HepG2 (cell line): ENCODE results near the gene CCN2. TPM values are rescaled to one million over a fixed set of nuclear protein-coding genes. Genes with fewer than 3 reads are reported as not detected.
A peak's percentile ranks its signal among the peaks of the same experiment; 100 is the strongest.

Experiments used
- BRD4 ChIP-seq: sonication (generic); formaldehyde crosslinking; IDR thresholded peaks from 2 replicates; pipeline ENCODE4 v1.4.0; 2020; ENCODE audit warnings: missing genetic modification reagents
- EED ChIP-seq: sonication (generic); formaldehyde crosslinking; IDR thresholded peaks from 2 replicates; pipeline ENCODE4 v1.5.0; 2020; ENCODE audit warnings: mild to moderate bottlenecking, missing genetic modification reagents
- FOXK2 ChIP-seq: fragments of 450-650 bp; IDR thresholded peaks from 2 replicates; pipeline ENCODE4 v1.6.1; 2016
- HCFC1 ChIP-seq: fragments of 150-350 bp; IDR thresholded peaks from 2 replicates; pipeline ENCODE4 v1.6.1; 2014; ENCODE audit warnings: low read depth, low read length
- HNF4A ChIP-seq: sonication (generic); formaldehyde crosslinking; IDR thresholded peaks from 2 replicates; pipeline ENCODE4 v1.4.0; 2020; ENCODE audit warnings: missing genetic modification reagents
- NAIF1 ChIP-seq: sonication (generic); formaldehyde crosslinking; IDR thresholded peaks from 2 replicates; pipeline ENCODE4 v1.5.0; 2020; ENCODE audit warnings: mild to moderate bottlenecking, missing genetic modification reagents, borderline replicate concordance
- RAD51 ChIP-seq: fragments of 450-650 bp; IDR thresholded peaks from 2 replicates; pipeline ENCODE4 v1.6.1; 2016; ENCODE audit warnings: borderline replicate concordance
- RELA ChIP-seq: sonication (generic); formaldehyde crosslinking; IDR thresholded peaks from 2 replicates; pipeline ENCODE4 v1.4.0; 2020; ENCODE audit warnings: missing genetic modification reagents
- SP1 ChIP-seq, 2 experiments: fragments of 450-650 bp in 1 of 2; sonication (generic) in 1 of 2; formaldehyde crosslinking in 1 of 2; IDR thresholded peaks; 2 replicates each; pipeline versions ENCODE4 v1.4.0 to v1.6.1; 2016 to 2020; ENCODE audit warnings: missing genetic modification reagents in 1 of 2
- ZFAT ChIP-seq: sonication (generic); formaldehyde crosslinking; conservative IDR thresholded peaks from 2 replicates; pipeline ENCODE4 v1.8.1; 2023; ENCODE audit warnings: missing genetic modification reagents, inconsistent platforms
- ZNF232 ChIP-seq: sonication (generic); formaldehyde crosslinking; IDR thresholded peaks from 2 replicates; pipeline ENCODE4 v1.4.0; 2020; ENCODE audit warnings: missing genetic modification reagents, borderline replicate concordance
- ZNF441 ChIP-seq: sonication (generic); formaldehyde crosslinking; IDR thresholded peaks from 2 replicates; pipeline ENCODE4 v1.7.0; 2021; ENCODE audit warnings: missing genetic modification reagents, borderline replicate concordance
- ZNF589 ChIP-seq: sonication (generic); formaldehyde crosslinking; conservative IDR thresholded peaks from 2 replicates; pipeline ENCODE4 v1.8.0; 2022; ENCODE audit warnings: mild to moderate bottlenecking, moderate library complexity, missing genetic modification reagents
- ZNF616 ChIP-seq: sonication (generic); formaldehyde crosslinking; IDR thresholded peaks from 2 replicates; pipeline ENCODE4 v1.5.0; 2020; ENCODE audit warnings: low read depth, mild to moderate bottlenecking, missing genetic modification reagents
- ZNF788 ChIP-seq: sonication (generic); formaldehyde crosslinking; IDR thresholded peaks from 2 replicates; pipeline ENCODE4 v1.5.0; 2020; ENCODE audit warnings: mild to moderate bottlenecking, missing genetic modification reagents, borderline replicate concordance
- polyA plus RNA-seq, 8 experiments: library from polyadenylated mRNA; depleted of rRNA in 3 of 8; stranded (reverse) in 7 of 8; unstranded in 1 of 8; fragments of >200 nt; fragmentation: Illumina TruSeq in 4 of 8; extraction: Trizol in 4 of 8; gene quantifications; 2 replicates each; pipeline versions ENCODE4 v1.2.1 to v1.2.3, GENCODE V29; 2011 to 2016; ENCODE audit warnings: low read depth in 4 of 8, missing spikeins in 1 of 8, mixed read lengths in 1 of 8; ENCODE audit not compliant: insufficient read depth in 1 of 8
- total RNA-seq, 5 experiments: library from RNA; depleted of rRNA; stranded (reverse); fragments of >200 nt; fragmentation: Illumina TruSeq; extraction: Trizol; gene quantifications; 2 replicates each; pipeline ENCODE4 v1.2.3, GENCODE V29; 2016; ENCODE audit warnings: low read depth in 1 of 5
- TF ChIP-seq, protein P1 (sequence below): sonication (generic); formaldehyde crosslinking; IDR thresholded peaks from 2 replicates; pipeline ENCODE4 v1.5.0; 2020; ENCODE audit warnings: mild to moderate bottlenecking, missing genetic modification reagents, borderline replicate concordance
- TF ChIP-seq, protein P2 (sequence below): sonication (generic); formaldehyde crosslinking; IDR thresholded peaks from 2 replicates; pipeline ENCODE4 v1.4.0; 2020; ENCODE audit warnings: missing genetic modification reagents, mild to moderate bottlenecking, borderline replicate concordance
- TF ChIP-seq, protein P3 (sequence below): sonication (generic); formaldehyde crosslinking; IDR thresholded peaks from 2 replicates; pipeline ENCODE4 v1.8.0; 2022; ENCODE audit warnings: mild to moderate bottlenecking, missing genetic modification reagents, moderate library complexity
- TF ChIP-seq, protein P4 (sequence below): sonication (generic); formaldehyde crosslinking; conservative IDR thresholded peaks from 2 replicates; pipeline ENCODE4 v1.8.0; 2022; ENCODE audit warnings: missing genetic modification reagents

CCN2 gene
- total and polyA plus RNA-seq, 2 of the 13 experiments (the other 11 are each of a cell fraction or from before 2014, with no cell fraction given), result 34.7 to 316 TPM

DNA sequence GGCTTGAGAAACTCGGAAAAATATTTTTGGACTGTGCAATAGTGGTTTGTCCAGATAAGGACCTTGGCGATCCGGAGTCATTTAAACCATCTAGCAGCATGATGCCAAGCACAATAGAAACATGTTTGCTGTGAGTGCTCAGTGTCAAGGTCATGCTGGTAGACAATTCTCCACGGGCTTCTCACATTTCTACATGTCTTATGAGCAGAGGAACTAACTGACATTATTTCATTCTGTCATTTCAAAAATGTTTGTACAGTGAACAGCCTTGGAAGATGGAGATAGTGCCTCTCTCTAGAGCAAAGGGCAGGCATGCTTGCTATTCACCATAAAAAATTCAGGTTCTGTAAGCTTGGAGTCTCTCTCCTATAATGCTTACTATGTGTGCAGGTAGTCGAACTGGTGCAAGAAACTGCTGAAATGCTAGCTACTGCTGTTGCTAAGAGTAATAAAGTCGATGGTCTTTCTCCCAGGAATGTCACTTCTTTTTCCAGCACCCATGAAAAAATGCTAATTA is 25.4 kb upstream of the CCN2 start (continued):
- TF ChIP-seq, protein P1, sequence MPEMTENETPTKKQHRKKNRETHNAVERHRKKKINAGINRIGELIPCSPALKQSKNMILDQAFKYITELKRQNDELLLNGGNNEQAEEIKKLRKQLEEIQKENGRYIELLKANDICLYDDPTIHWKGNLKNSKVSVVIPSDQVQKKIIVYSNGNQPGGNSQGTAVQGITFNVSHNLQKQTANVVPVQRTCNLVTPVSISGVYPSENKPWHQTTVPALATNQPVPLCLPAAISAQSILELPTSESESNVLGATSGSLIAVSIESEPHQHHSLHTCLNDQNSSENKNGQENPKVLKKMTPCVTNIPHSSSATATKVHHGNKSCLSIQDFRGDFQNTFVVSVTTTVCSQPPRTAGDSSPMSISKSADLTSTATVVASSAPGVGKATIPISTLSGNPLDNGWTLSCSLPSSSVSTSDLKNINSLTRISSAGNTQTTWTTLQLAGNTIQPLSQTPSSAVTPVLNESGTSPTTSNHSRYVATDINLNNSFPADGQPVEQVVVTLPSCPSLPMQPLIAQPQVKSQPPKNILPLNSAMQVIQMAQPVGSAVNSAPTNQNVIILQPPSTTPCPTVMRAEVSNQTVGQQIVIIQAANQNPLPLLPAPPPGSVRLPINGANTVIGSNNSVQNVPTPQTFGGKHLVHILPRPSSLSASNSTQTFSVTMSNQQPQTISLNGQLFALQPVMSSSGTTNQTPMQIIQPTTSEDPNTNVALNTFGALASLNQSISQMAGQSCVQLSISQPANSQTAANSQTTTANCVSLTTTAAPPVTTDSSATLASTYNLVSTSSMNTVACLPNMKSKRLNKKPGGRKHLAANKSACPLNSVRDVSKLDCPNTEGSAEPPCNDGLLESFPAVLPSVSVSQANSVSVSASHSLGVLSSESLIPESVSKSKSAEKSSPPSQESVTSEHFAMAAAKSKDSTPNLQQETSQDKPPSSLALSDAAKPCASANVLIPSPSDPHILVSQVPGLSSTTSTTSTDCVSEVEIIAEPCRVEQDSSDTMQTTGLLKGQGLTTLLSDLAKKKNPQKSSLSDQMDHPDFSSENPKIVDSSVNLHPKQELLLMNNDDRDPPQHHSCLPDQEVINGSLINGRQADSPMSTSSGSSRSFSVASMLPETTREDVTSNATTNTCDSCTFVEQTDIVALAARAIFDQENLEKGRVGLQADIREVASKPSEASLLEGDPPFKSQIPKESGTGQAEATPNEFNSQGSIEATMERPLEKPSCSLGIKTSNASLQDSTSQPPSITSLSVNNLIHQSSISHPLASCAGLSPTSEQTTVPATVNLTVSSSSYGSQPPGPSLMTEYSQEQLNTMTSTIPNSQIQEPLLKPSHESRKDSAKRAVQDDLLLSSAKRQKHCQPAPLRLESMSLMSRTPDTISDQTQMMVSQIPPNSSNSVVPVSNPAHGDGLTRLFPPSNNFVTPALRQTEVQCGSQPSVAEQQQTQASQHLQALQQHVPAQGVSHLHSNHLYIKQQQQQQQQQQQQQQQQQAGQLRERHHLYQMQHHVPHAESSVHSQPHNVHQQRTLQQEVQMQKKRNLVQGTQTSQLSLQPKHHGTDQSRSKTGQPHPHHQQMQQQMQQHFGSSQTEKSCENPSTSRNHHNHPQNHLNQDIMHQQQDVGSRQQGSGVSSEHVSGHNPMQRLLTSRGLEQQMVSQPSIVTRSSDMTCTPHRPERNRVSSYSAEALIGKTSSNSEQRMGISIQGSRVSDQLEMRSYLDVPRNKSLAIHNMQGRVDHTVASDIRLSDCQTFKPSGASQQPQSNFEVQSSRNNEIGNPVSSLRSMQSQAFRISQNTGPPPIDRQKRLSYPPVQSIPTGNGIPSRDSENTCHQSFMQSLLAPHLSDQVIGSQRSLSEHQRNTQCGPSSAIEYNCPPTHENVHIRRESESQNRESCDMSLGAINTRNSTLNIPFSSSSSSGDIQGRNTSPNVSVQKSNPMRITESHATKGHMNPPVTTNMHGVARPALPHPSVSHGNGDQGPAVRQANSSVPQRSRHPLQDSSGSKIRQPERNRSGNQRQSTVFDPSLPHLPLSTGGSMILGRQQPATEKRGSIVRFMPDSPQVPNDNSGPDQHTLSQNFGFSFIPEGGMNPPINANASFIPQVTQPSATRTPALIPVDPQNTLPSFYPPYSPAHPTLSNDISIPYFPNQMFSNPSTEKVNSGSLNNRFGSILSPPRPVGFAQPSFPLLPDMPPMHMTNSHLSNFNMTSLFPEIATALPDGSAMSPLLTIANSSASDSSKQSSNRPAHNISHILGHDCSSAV (CRISPR knock-in tag), result no peak
- TF ChIP-seq ZNF788 (CRISPR knock-in tag) (no peak; the same call in 1 of the 2 replicates), RELA (CRISPR knock-in tag) (no peak), EED (CRISPR knock-in tag) (no peak), HCFC1 (no peak), ZNF616 (no peak), HNF4A (peak; percentile 94), SP1 (IDR thresholded peaks at IDR 0.05) (no peak), SP1 (CRISPR knock-in tag; IDR thresholded peaks at IDR 0.05) (peak; percentile 16; the same call in 1 of the 2 replicates), ZNF441 (no peak), ZNF589 (CRISPR knock-in tag) (peak; percentile 59; the same call in 1 of the 2 replicates), RAD51 (no peak), FOXK2 (peak; percentile 28; the same call in 1 of the 2 replicates), ZNF232 (CRISPR knock-in tag) (no peak), NAIF1 (no peak), ZFAT (CRISPR knock-in tag) (no peak), BRD4 (CRISPR knock-in tag) (no peak)
- TF ChIP-seq, protein P2, sequence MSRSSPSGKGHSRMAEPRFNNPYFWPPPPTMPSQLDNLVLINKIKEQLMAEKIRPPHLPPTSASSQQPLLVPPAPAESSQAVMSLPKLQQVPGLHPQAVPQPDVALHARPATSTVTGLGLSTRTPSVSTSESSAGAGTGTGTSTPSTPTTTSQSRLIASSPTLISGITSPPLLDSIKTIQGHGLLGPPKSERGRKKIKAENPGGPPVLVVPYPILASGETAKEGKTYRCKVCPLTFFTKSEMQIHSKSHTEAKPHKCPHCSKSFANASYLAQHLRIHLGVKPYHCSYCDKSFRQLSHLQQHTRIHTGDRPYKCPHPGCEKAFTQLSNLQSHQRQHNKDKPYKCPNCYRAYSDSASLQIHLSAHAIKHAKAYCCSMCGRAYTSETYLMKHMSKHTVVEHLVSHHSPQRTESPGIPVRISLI (CRISPR knock-in tag), result peak; percentile 88
- TF ChIP-seq, protein P3, sequence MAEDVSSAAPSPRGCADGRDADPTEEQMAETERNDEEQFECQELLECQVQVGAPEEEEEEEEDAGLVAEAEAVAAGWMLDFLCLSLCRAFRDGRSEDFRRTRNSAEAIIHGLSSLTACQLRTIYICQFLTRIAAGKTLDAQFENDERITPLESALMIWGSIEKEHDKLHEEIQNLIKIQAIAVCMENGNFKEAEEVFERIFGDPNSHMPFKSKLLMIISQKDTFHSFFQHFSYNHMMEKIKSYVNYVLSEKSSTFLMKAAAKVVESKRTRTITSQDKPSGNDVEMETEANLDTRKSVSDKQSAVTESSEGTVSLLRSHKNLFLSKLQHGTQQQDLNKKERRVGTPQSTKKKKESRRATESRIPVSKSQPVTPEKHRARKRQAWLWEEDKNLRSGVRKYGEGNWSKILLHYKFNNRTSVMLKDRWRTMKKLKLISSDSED, result no peak
- TF ChIP-seq, protein P4, sequence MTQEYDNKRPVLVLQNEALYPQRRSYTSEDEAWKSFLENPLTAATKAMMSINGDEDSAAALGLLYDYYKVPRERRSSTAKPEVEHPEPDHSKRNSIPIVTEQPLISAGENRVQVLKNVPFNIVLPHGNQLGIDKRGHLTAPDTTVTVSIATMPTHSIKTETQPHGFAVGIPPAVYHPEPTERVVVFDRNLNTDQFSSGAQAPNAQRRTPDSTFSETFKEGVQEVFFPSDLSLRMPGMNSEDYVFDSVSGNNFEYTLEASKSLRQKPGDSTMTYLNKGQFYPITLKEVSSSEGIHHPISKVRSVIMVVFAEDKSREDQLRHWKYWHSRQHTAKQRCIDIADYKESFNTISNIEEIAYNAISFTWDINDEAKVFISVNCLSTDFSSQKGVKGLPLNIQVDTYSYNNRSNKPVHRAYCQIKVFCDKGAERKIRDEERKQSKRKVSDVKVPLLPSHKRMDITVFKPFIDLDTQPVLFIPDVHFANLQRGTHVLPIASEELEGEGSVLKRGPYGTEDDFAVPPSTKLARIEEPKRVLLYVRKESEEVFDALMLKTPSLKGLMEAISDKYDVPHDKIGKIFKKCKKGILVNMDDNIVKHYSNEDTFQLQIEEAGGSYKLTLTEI (CRISPR knock-in tag), result no peak
